HL-60 (cell line): ENCODE data around the gene GRIA1.

Experiments
- DNase-seq, 2 experiments: peaks; one replicate each; pipeline ENCODE4 v3.0.0-alpha.2; 2010 to 2020; ENCODE audit warnings: low read depth in 1 of 2, low spot score in 1 of 2
- H3K27ac ChIP-seq: fragments of 250-450 bp; sonication (Bioruptor Pico); replicated peaks from 2 replicates; pipeline ENCODE4 v1.5.1; 2020; ENCODE audit warnings: mild to moderate bottlenecking, moderate library complexity
- H3K27me3 ChIP-seq: fragments of 250-450 bp; sonication (Bioruptor Pico); 2 replicates; pipeline ENCODE4 v1.5.1; 2021; ENCODE audit warnings: mild to moderate bottlenecking, moderate library complexity; ENCODE audit not compliant: insufficient read depth, poor library complexity, severe bottlenecking
- H3K4me3 ChIP-seq: replicated peaks from 2 replicates; pipeline ENCODE4 v1.5.1; 2011; ENCODE audit warnings: mild to moderate bottlenecking, control low read depth, low read length; ENCODE audit not compliant: insufficient read depth
- GABPA ChIP-seq: IDR thresholded peaks from 2 replicates; pipeline ENCODE4 v1.6.1; 2012; ENCODE audit warnings: low read depth
- POLR2AphosphoS5 ChIP-seq: IDR thresholded peaks from 2 replicates; pipeline ENCODE4 v1.6.1; 2012; ENCODE audit warnings: low read depth
- SPI1 ChIP-seq: IDR thresholded peaks from 2 replicates; pipeline ENCODE4 v1.6.1; 2012; ENCODE audit warnings: low read depth, mild to moderate bottlenecking, borderline replicate concordance
- TF ChIP-seq, protein P1 (sequence below): IDR thresholded peaks from 2 replicates; pipeline ENCODE4 v1.6.1; 2012; ENCODE audit warnings: low read depth; ENCODE audit not compliant: insufficient replicate concordance
- TF ChIP-seq, protein P2 (sequence below): IDR thresholded peaks from one replicate; pipeline ENCODE4 v1.5.1; 2011; ENCODE audit warnings: low read length, control low read depth, inconsistent platforms; ENCODE audit not compliant: insufficient read depth

The GRIA1 gene

DNA sequence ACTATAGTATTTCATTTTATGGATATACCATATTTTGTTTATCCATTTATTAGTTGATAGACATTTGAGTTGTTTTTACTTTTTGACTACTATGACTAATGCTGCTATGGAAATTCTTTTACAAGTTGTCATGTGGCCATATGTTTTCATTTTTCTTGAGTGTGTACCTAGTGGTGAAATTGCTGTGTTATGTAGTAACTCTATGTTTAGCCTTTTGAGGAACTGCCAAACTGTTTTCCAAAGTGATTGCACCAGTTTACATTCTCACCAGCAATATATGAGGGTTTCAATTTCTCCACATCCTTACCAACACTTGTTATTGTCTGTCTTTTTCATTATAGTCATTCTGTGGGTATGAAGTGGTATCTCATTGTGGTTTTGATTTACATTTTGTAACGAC, 75.4 kb downstream of the GRIA1 start:
- H3K27ac ChIP-seq, result no peak overlapping the region
- H3K27me3 ChIP-seq, result no peaks in the 10 kb centered on the region
- TF ChIP-seq, protein P1, sequence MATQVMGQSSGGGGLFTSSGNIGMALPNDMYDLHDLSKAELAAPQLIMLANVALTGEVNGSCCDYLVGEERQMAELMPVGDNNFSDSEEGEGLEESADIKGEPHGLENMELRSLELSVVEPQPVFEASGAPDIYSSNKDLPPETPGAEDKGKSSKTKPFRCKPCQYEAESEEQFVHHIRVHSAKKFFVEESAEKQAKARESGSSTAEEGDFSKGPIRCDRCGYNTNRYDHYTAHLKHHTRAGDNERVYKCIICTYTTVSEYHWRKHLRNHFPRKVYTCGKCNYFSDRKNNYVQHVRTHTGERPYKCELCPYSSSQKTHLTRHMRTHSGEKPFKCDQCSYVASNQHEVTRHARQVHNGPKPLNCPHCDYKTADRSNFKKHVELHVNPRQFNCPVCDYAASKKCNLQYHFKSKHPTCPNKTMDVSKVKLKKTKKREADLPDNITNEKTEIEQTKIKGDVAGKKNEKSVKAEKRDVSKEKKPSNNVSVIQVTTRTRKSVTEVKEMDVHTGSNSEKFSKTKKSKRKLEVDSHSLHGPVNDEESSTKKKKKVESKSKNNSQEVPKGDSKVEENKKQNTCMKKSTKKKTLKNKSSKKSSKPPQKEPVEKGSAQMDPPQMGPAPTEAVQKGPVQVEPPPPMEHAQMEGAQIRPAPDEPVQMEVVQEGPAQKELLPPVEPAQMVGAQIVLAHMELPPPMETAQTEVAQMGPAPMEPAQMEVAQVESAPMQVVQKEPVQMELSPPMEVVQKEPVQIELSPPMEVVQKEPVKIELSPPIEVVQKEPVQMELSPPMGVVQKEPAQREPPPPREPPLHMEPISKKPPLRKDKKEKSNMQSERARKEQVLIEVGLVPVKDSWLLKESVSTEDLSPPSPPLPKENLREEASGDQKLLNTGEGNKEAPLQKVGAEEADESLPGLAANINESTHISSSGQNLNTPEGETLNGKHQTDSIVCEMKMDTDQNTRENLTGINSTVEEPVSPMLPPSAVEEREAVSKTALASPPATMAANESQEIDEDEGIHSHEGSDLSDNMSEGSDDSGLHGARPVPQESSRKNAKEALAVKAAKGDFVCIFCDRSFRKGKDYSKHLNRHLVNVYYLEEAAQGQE, result no peak
- TF ChIP-seq, protein P2, sequence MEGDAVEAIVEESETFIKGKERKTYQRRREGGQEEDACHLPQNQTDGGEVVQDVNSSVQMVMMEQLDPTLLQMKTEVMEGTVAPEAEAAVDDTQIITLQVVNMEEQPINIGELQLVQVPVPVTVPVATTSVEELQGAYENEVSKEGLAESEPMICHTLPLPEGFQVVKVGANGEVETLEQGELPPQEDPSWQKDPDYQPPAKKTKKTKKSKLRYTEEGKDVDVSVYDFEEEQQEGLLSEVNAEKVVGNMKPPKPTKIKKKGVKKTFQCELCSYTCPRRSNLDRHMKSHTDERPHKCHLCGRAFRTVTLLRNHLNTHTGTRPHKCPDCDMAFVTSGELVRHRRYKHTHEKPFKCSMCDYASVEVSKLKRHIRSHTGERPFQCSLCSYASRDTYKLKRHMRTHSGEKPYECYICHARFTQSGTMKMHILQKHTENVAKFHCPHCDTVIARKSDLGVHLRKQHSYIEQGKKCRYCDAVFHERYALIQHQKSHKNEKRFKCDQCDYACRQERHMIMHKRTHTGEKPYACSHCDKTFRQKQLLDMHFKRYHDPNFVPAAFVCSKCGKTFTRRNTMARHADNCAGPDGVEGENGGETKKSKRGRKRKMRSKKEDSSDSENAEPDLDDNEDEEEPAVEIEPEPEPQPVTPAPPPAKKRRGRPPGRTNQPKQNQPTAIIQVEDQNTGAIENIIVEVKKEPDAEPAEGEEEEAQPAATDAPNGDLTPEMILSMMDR, result no peak
- no peak for TF ChIP-seq POLR2AphosphoS5
- TF ChIP-seq SPI1, result no peak
- no peak for TF ChIP-seq GABPA
- H3K4me3 ChIP-seq, result no peak overlapping the region
- no peak for DNase-seq

DNA sequence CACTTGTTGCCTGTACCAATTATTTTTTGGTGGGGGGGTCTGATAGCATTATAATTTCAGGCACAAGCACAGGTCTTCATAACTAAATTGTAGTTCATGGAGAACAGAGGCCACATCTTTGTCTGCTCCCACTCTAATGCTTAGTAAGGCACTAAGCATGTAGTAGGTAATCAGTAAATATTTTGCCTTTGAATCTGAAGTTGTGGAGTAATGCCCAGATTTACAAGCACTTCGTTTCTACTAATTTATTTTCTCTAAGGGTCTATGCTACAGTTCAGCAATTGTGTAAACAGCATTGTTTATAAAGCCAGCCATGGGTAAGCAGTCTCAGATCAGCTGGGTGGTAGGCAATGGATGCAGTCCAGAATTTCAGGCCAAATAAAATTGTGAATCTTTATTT, 78.6 kb downstream of the GRIA1 start:
- DNase-seq, result no peak
- Histone ChIP-seq H3K27me3 (no peaks in the 10 kb centered on the region), H3K27ac (no peak overlapping the region), H3K4me3 (no peak overlapping the region)
- TF ChIP-seq SPI1 (no peak), POLR2AphosphoS5 (no peak), GABPA (no peak)
- TF ChIP-seq, protein P1, result no peak
- TF ChIP-seq, protein P2, result no peak

DNA sequence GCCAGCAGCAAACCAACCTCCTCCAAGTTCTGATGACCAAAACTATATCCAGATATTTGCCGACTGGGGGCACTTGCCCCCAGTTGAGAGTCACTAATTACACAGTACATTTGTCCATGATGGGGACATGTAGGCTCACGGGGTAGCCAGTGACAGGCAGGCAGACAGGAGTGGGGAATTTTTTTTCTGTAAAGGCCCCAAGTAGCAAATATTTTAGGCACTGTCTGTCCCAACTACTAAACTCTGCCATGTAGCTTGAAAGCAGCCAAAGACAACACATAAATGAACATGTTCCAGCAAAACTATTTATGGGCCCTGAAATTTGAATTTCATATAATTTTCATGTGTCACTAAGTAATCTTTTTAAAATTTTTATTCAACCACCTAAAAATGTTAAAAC, 80.7 kb downstream of the GRIA1 start:
- Histone ChIP-seq H3K27me3 (no peaks in the 10 kb centered on the region), H3K4me3 (no peak overlapping the region), H3K27ac (no peak overlapping the region)
- TF ChIP-seq, protein P2, result no peak
- TF ChIP-seq POLR2AphosphoS5 (no peak), SPI1 (no peak), GABPA (no peak)
- TF ChIP-seq, protein P1, result no peak
- DNase-seq, result no peak
